ENCODE measurements around the gene SRBD1.

SRBD1 gene

DNA sequence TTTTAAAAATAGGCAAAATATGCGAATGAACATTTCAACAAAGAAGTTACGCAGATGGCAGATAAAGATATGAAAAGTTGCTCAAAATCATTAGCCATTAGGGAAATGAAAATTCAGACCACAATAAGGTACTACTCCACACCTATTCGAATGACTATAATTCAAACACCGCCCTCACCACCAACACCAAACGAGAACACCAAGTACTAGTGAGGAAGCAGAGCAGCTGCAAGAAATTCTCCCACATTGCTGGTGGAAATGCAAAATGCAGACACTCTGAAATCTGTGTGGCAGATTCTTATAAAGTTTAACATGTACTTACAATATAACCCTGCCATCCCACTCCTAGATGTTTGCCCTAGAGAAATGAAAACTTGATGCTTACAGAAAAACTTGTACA lies 23.2 kb upstream of the SRBD1 start:
- H3K4me3 ChIP-seq (replicated peaks in 1 of 2; ENCODE audit: low read depth in 2 of 2, low read length in 2 of 2) = no peak overlapping the region
- TF ChIP-seq, protein P1, sequence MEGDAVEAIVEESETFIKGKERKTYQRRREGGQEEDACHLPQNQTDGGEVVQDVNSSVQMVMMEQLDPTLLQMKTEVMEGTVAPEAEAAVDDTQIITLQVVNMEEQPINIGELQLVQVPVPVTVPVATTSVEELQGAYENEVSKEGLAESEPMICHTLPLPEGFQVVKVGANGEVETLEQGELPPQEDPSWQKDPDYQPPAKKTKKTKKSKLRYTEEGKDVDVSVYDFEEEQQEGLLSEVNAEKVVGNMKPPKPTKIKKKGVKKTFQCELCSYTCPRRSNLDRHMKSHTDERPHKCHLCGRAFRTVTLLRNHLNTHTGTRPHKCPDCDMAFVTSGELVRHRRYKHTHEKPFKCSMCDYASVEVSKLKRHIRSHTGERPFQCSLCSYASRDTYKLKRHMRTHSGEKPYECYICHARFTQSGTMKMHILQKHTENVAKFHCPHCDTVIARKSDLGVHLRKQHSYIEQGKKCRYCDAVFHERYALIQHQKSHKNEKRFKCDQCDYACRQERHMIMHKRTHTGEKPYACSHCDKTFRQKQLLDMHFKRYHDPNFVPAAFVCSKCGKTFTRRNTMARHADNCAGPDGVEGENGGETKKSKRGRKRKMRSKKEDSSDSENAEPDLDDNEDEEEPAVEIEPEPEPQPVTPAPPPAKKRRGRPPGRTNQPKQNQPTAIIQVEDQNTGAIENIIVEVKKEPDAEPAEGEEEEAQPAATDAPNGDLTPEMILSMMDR (IDR thresholded peaks at IDR 0.05; ENCODE audit: low read depth, low read length) = no peak
- DNase-seq (ENCODE audit: low read depth in 2 of 2) = no peak

DNA sequence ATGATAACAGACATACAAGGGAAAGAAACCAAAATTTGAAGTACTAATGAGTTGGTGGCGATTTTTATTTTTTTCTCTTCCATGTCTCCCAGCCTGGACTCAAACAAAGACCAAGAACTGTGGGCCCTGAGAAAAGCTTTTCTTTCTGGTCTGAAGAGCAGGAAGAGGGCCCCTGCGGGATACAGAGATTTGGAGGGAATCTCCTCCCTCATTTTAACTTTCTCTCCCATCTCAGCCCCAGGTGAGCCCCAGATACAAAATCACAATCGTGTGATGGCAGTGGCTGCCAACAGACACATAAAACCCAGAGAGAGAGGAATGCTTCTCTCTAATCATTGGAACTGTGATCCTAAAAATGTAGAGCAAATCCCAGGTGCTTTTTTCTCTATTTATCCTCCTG lies 20.9 kb upstream of the SRBD1 start:
- DNase-seq (ENCODE audit: low read depth in 2 of 2) = no peak
- H3K4me3 ChIP-seq (replicated peaks in 1 of 2; ENCODE audit: low read depth in 2 of 2, low read length in 2 of 2) = no peak overlapping the region
- TF ChIP-seq, protein P1 (IDR thresholded peaks at IDR 0.05; ENCODE audit: low read depth, low read length) = no peak

DNA sequence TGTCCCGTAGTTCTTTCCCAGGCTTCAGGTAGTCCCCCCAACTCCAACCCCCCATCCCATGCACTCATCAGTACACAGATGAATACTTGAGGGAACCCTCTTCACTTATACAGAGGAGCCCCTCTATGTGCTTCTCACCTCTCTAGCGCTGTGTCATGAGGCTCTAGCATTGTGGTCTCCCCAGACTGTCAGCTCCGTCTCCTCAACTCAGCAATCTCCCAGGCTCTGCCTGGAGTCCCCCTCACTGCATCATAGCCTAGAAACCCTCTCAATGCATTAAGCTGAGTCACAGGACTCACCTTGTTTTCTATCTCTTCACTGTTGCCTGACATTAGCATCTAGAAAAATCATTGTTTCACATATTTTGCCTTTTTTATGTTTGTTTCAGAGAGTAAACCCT lies 20.3 kb upstream of the SRBD1 start:
- TF ChIP-seq, protein P1 (IDR thresholded peaks at IDR 0.05; ENCODE audit: low read depth, low read length) = no peak
- H3K4me3 ChIP-seq (replicated peaks in 1 of 2; ENCODE audit: low read depth in 2 of 2, low read length in 2 of 2) = no peak overlapping the region
- no peak for DNase-seq (ENCODE audit: low read depth in 2 of 2)

DNA sequence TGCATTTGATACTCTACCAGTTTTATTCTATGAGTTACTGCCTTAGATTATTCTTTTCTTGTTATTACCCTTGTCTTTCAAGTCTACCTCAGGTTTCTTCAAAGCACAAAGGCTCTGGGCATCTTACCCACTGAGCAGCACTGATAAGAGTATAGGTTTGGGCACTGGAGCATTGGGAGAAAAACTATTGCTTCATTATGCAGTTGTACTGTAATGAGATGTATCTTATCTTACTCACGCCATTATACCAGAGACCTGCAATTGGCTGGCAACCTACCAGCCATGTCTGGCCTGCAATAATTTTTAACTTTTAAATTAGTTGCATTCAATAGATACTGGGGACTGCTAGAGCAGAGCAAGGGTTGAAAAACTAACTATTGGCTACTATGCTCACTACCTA lies 18.9 kb upstream of the SRBD1 start:
- TF ChIP-seq, protein P1 (IDR thresholded peaks at IDR 0.05; ENCODE audit: low read depth, low read length) = no peak
- no peak for DNase-seq (ENCODE audit: low read depth in 2 of 2)
- H3K4me3 ChIP-seq (replicated peaks in 1 of 2; ENCODE audit: low read depth in 2 of 2, low read length in 2 of 2) = no peak overlapping the region

DNA sequence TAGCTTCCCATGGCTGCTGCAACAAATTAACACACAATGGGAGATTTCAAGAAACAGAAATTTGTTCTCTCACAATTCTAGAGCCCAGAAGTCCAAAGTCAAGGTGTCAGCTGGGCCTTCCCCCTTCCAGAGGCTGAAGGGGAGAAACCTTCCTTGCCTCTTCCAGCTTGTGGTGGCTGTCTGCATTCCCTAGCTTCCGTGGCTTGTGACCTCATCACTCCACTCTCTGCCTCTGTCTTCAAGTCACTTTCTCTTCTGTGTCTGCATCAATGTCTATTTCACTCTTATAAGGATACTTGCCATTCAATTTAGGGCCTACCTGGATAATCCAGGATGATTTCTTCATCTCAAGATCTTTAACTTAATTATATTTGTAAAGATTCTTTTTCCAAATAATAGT lies 16.8 kb upstream of the SRBD1 start:
- DNase-seq (ENCODE audit: low read depth in 2 of 2) = peak; percentile 20 to 32
- TF ChIP-seq, protein P1 (IDR thresholded peaks at IDR 0.05; ENCODE audit: low read depth, low read length) = no peak

DNA sequence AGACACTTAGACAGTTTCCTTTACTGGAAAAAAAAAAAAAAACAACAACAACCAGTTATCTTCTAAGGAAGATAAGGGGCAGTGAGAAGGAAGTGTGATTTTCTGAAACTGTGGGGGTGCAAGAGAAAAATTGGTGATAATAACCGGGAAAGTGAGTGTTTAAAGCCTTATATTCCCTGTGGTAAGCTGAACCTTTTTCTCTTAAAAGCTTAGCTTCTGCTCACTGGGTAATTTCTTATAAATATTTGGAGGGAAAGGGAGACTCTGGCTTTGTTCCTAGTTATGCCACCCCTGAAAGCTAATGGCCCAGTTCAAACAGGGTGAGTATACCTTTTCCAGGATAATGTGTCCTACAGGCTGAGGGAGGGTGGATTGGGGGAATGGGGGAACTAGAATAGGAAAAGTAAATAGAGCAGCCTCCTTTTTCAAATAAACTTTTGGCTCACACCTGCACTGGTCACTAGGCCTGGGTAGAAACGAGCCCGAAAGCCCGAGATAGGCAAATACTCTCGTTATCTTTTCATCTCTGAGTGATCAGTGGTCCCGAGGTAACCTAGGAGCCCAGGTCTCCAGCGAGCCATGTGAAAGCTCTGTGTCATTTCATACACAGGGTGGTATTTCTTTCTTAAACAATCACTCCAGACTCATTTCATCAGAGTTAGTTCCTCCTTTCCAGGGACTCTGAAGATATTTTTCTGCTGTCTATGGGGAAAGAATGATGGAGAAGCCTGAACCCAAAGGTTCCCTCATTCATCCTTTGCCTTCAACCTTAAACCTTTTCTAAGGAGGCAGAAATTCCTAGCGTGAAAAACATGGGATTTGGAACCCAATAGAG lies 15.5 kb upstream of the SRBD1 start:
- TF ChIP-seq, protein P1 (IDR thresholded peaks at IDR 0.05; ENCODE audit: low read depth, low read length) = no peak
- no peak overlapping the region for H3K4me3 ChIP-seq (replicated peaks in 1 of 2; ENCODE audit: low read depth in 2 of 2, low read length in 2 of 2)
- no peak for DNase-seq (ENCODE audit: low read depth in 2 of 2)

More for the DNA sequence above, 16.8 kb upstream of the SRBD1 start:
- no peak overlapping the region for H3K4me3 ChIP-seq (replicated peaks in 1 of 2; ENCODE audit: low read depth in 2 of 2, low read length in 2 of 2)
